Measurements from ENCODE around the gene SHB. TPM values are rescaled to one million over a fixed set of nuclear protein-coding genes. Genes with fewer than 3 reads are reported as not detected.

Gene SHB
- total RNA-seq, 2 experiments from 2014 or later = 0.23 to 1.1 TPM

- H3K4me1 Mint-ChIP-seq = peaks cover 36% of the 10 kb centered on the region
- CTCF ChIA-PET = interaction anchor here (1.1 kb wide), 2 partner anchors 14 to 81 kb away, joined by 4 read pairs; no protein-coding TSS in a partner anchor
- peak; percentile 77 for DNase-seq
- H3K27ac Mint-ChIP-seq = peak overlapping the region; percentile 65
- H3K9me3 Mint-ChIP-seq (ENCODE audit: low read depth) = no peaks in the 10 kb centered on the region
- H3K27me3 Mint-ChIP-seq = no peaks in the 10 kb centered on the region
- ATAC-seq = peak; percentile 73
- no peaks in the 10 kb centered on the region for H3K36me3 Mint-ChIP-seq
- peak overlapping the region; percentile 39 for H3K4me3 Mint-ChIP-seq
These were observed 74.2 kb downstream of the SHB start for GRCh38 chr9:37994639-37995347.

- no peak for ATAC-seq
- Mint-ChIP-seq H3K27ac (no peak overlapping the region), H3K4me1 (peaks cover 29% of the 10 kb centered on the region), H3K36me3 (no peaks in the 10 kb centered on the region), H3K27me3 (no peaks in the 10 kb centered on the region), H3K4me3 (no peak overlapping the region), H3K9me3 (ENCODE audit: low read depth) (no peaks in the 10 kb centered on the region)
- no peak for DNase-seq
- CTCF ChIA-PET = interaction anchor here (1.2 kb wide), 1 partner anchor 16 kb away, joined by 4 read pairs; no protein-coding TSS in a partner anchor
These were observed 76.1 kb downstream of the SHB start for GRCh38 chr9:37992924-37993349.

GRCh38 chr9:37990404-37991015, 78.5 kb downstream of the SHB start:
- H3K36me3 Mint-ChIP-seq = no peaks in the 10 kb centered on the region
- peaks cover 33% of the 10 kb centered on the region for H3K4me1 Mint-ChIP-seq
- CTCF ChIA-PET = no interaction called here
- ATAC-seq (no peak), DNase-seq (no peak)
- no peak overlapping the region for H3K4me3 Mint-ChIP-seq
- H3K27ac Mint-ChIP-seq = no peak overlapping the region
- H3K9me3 Mint-ChIP-seq (ENCODE audit: low read depth) = no peaks in the 10 kb centered on the region
- no peaks in the 10 kb centered on the region for H3K27me3 Mint-ChIP-seq

- CTCF ChIA-PET = interaction anchor here (1.3 kb wide), 1 partner anchor 23 kb away, joined by 3 read pairs; no protein-coding TSS in a partner anchor
- ATAC-seq (no peak), DNase-seq (no peak)
- Mint-ChIP-seq H3K27me3 (no peaks in the 10 kb centered on the region), H3K9me3 (ENCODE audit: low read depth) (no peaks in the 10 kb centered on the region), H3K36me3 (no peaks in the 10 kb centered on the region), H3K27ac (no peak overlapping the region), H3K4me1 (peaks cover 31% of the 10 kb centered on the region), H3K4me3 (no peak overlapping the region)
These were observed 79.3 kb downstream of the SHB start for GRCh38 chr9:37989701-37990100.

- no peaks in the 10 kb centered on the region for H3K9me3 Mint-ChIP-seq (ENCODE audit: low read depth)
- no peaks in the 10 kb centered on the region for H3K36me3 Mint-ChIP-seq
- H3K27ac Mint-ChIP-seq = no peak overlapping the region
- DNase-seq = no peak
- no peak for ATAC-seq
- no peak overlapping the region for H3K4me3 Mint-ChIP-seq
- CTCF ChIA-PET = interaction anchor here (1.0 kb wide), 1 partner anchor 14 kb away, joined by 3 read pairs; no protein-coding TSS in a partner anchor
- H3K4me1 Mint-ChIP-seq = peaks cover 22% of the 10 kb centered on the region
- no peaks in the 10 kb centered on the region for H3K27me3 Mint-ChIP-seq
These were observed 80.4 kb downstream of the SHB start for GRCh38 chr9:37988602-37989001.

GRCh38 chr9:37988041-37988440, 81.0 kb downstream of the SHB start:
- Mint-ChIP-seq H3K27ac (no peak overlapping the region), H3K4me1 (peaks cover 19% of the 10 kb centered on the region), H3K9me3 (ENCODE audit: low read depth) (no peaks in the 10 kb centered on the region), H3K36me3 (no peaks in the 10 kb centered on the region), H3K27me3 (no peaks in the 10 kb centered on the region), H3K4me3 (no peak overlapping the region)
- ATAC-seq (no peak), DNase-seq (no peak)
- CTCF ChIA-PET = interaction anchor here (1.0 kb wide), 1 partner anchor 15 kb away, joined by 3 read pairs; no protein-coding TSS in a partner anchor

- CTCF ChIA-PET = no interaction called here
- Mint-ChIP-seq H3K4me1 (peaks cover 14% of the 10 kb centered on the region), H3K27ac (no peak overlapping the region), H3K36me3 (no peaks in the 10 kb centered on the region), H3K27me3 (no peaks in the 10 kb centered on the region), H3K4me3 (no peak overlapping the region), H3K9me3 (ENCODE audit: low read depth) (no peaks in the 10 kb centered on the region)
- no peak for DNase-seq
- ATAC-seq = no peak
These were observed 81.5 kb downstream of the SHB start for GRCh38 chr9:37987467-37987981.

- CTCF ChIA-PET = no interaction called here
- Mint-ChIP-seq H3K4me3 (no peak overlapping the region), H3K4me1 (peaks cover 13% of the 10 kb centered on the region), H3K36me3 (no peaks in the 10 kb centered on the region), H3K9me3 (ENCODE audit: low read depth) (no peaks in the 10 kb centered on the region), H3K27ac (no peak overlapping the region), H3K27me3 (no peaks in the 10 kb centered on the region)
- no peak for DNase-seq
- ATAC-seq = no peak
These were observed 82.2 kb downstream of the SHB start for GRCh38 chr9:37986771-37987258.

GRCh38 chr9:37986001-37986400, 83.0 kb downstream of the SHB start:
- Mint-ChIP-seq H3K27ac (no peak overlapping the region), H3K4me3 (no peak overlapping the region), H3K4me1 (peaks cover 13% of the 10 kb centered on the region), H3K9me3 (ENCODE audit: low read depth) (no peaks in the 10 kb centered on the region), H3K27me3 (no peaks in the 10 kb centered on the region), H3K36me3 (no peaks in the 10 kb centered on the region)
- DNase-seq = no peak
- ATAC-seq = no peak
- CTCF ChIA-PET = no interaction called here

GRCh38 chr9:37984672-37985611, 84.1 kb downstream of the SHB start:
- peaks cover 5% of the 10 kb centered on the region for H3K27me3 Mint-ChIP-seq
- H3K27ac Mint-ChIP-seq = no peak overlapping the region
- DNase-seq (no peak), ATAC-seq (peak; percentile 39)
- no peaks in the 10 kb centered on the region for H3K9me3 Mint-ChIP-seq (ENCODE audit: low read depth)
- H3K4me1 Mint-ChIP-seq = peaks cover 13% of the 10 kb centered on the region
- CTCF ChIA-PET = no interaction called here
- no peaks in the 10 kb centered on the region for H3K36me3 Mint-ChIP-seq
- H3K4me3 Mint-ChIP-seq = no peak overlapping the region

GRCh38 chr9:37984278-37984671, 84.8 kb downstream of the SHB start:
- no peaks in the 10 kb centered on the region for H3K9me3 Mint-ChIP-seq (ENCODE audit: low read depth)
- no peaks in the 10 kb centered on the region for H3K36me3 Mint-ChIP-seq
- CTCF ChIA-PET = no interaction called here
- ATAC-seq (no peak), DNase-seq (no peak)
- peaks cover 6% of the 10 kb centered on the region for H3K27me3 Mint-ChIP-seq
- H3K27ac Mint-ChIP-seq = no peak overlapping the region
- H3K4me1 Mint-ChIP-seq = peaks cover 13% of the 10 kb centered on the region
- H3K4me3 Mint-ChIP-seq = no peak overlapping the region

GRCh38 chr9:37983381-37984067, 85.5 kb downstream of the SHB start:
- H3K27me3 Mint-ChIP-seq = peaks cover 10% of the 10 kb centered on the region
- CTCF ChIA-PET = no interaction called here

More at GRCh38 chr9:37983381-37984067, 85.5 kb downstream of the SHB start:
- Mint-ChIP-seq H3K9me3 (ENCODE audit: low read depth) (no peaks in the 10 kb centered on the region), H3K4me1 (peaks cover 13% of the 10 kb centered on the region), H3K27ac (no peak overlapping the region), H3K4me3 (no peak overlapping the region), H3K36me3 (no peaks in the 10 kb centered on the region)
- DNase-seq (no peak), ATAC-seq (no peak)
